HepG2 (cell line): ENCODE measurements around the gene PCBD1. TPM values are rescaled to one million over a fixed set of nuclear protein-coding genes. Genes with fewer than 3 reads are reported as not detected.

ENCODE experiments used
- ATAC-seq: fragments of 200-7000 bp; cut with Tn5 transposase; 3 replicates; pipeline ENCODE4 v1.9.1; 2020; ENCODE audit warnings: mild to moderate bottlenecking, moderate library complexity
- BruUV-seq: library from RNA; stranded (reverse); fragments of 400-500 nt; replicated peaks from 2 replicates; lab custom pipeline; 2021; lab: Mats Ljungman, UMichigan
- CTCF ChIA-PET: fragments of 300-600 bp; formaldehyde crosslinking; extraction: SDS; loops from one replicate; lab custom pipeline; 2021; ENCODE audit warnings: low total read pairs, inconsistent platforms, low intra/inter-chr PET ratio; lab: Yijun Ruan, JAX
- POLR2A ChIA-PET: fragments of 350-600 bp; sonication (Branson Sonifier 250); formaldehyde crosslinking; loops from one replicate; lab custom pipeline; 2020; ENCODE audit warnings: antibody characterized with exemption, inconsistent platforms; lab: Yijun Ruan, JAX
- DNase-seq: peaks from one replicate; pipeline ENCODE4 v3.0.0-alpha.2; 2015; ENCODE audit warnings: low spot score
- FAIRE-seq: peaks from 3 replicates; lab custom pipeline; 2011; peaks lifted over from hg19 to GRCh38; lab: Jason Lieb, UNC
- H2AFZ ChIP-seq: one replicate; pipeline ENCODE4 v1.6.1; 2011; ENCODE audit warnings: low read length, inconsistent platforms
- H3K27ac ChIP-seq: fragments of 300-600 bp; 3 replicates; pipeline ENCODE4 v1.8.0; 2011; ENCODE audit warnings: mixed run types, mild to moderate bottlenecking, mixed read lengths, low read length, inconsistent platforms; ENCODE audit not compliant: insufficient read depth; ENCODE audit errors: extremely low read length
- H3K27me3 ChIP-seq, 2 experiments: fragments of 200-600 bp in 1 of 2; 2 replicates in 1 of 2; 3 replicates in 1 of 2; pipeline versions ENCODE4 v1.6.0 to v1.8.0; 2011; ENCODE audit warnings: low read length in 2 of 2, mild to moderate bottlenecking in 2 of 2, moderate library complexity in 2 of 2, inconsistent platforms in 1 of 2; ENCODE audit not compliant: insufficient read depth in 2 of 2, control insufficient read depth in 1 of 2
- H3K36me3 ChIP-seq, 2 experiments: fragments of 200-600 bp in 1 of 2; replicated peaks in 1 of 2; 2 replicates in 1 of 2; 3 replicates in 1 of 2; pipeline versions ENCODE4 v1.5.1 to v1.8.0; 2011; ENCODE audit warnings: low read length in 2 of 2, inconsistent platforms in 1 of 2; ENCODE audit not compliant: insufficient read depth in 2 of 2, control insufficient read depth in 1 of 2
- H3K4me1 ChIP-seq: 2 replicates; pipeline ENCODE4 v1.5.1; 2012; ENCODE audit warnings: low read length, inconsistent platforms; ENCODE audit not compliant: insufficient read depth
- H3K4me2 ChIP-seq: 2 replicates; pipeline ENCODE4 v1.6.0; 2011; ENCODE audit warnings: low read depth, low read length, inconsistent platforms
- H3K4me3 ChIP-seq, 3 experiments: fragments of 200-600 bp in 1 of 3; sonication (generic), shearing (Covaris generic) in 1 of 3; replicated peaks in 1 of 3; 2 replicates each; pipeline ENCODE4 v1.5.1; 2011 to 2016; ENCODE audit warnings: low read length in 3 of 3, inconsistent platforms in 2 of 3, low read depth in 2 of 3, mild to moderate bottlenecking in 2 of 3, control low read depth in 1 of 3, mixed read lengths in 1 of 3; ENCODE audit not compliant: insufficient read depth in 1 of 3
- H3K79me2 ChIP-seq: one replicate; pipeline ENCODE4 v1.6.1; 2011; ENCODE audit warnings: low read length, inconsistent platforms; ENCODE audit not compliant: insufficient read depth
- H3K9ac ChIP-seq: 2 replicates; pipeline ENCODE4 v1.6.0; 2011; ENCODE audit warnings: mild to moderate bottlenecking, low read depth, low read length, inconsistent platforms; ENCODE audit not compliant: insufficient read depth
- H3K9me3 ChIP-seq: 2 replicates; pipeline ENCODE4 v1.5.1; 2012; ENCODE audit warnings: mild to moderate bottlenecking, low read length
- H4K20me1 ChIP-seq: 2 replicates; pipeline ENCODE4 v1.6.0; 2011; ENCODE audit warnings: inconsistent platforms, mild to moderate bottlenecking, low read length, moderate library complexity; ENCODE audit not compliant: insufficient read depth
- ARNTL ChIP-seq: sonication (generic); formaldehyde crosslinking; IDR thresholded peaks from 2 replicates; pipeline ENCODE4 v1.4.0; 2020; ENCODE audit warnings: mild to moderate bottlenecking, missing genetic modification reagents
- DPF2 ChIP-seq: sonication (generic); formaldehyde crosslinking; IDR thresholded peaks from 2 replicates; pipeline ENCODE4 v1.4.0; 2020; ENCODE audit warnings: mild to moderate bottlenecking, low read depth, missing genetic modification reagents, borderline replicate concordance
- FOXO1 ChIP-seq: sonication (generic); formaldehyde crosslinking; IDR thresholded peaks from 2 replicates; pipeline ENCODE4 v1.4.0; 2020; ENCODE audit warnings: missing genetic modification reagents
- HMGXB4 ChIP-seq, 2 experiments: sonication (generic) in 1 of 2; formaldehyde crosslinking in 1 of 2; IDR thresholded peaks; 2 replicates each; pipeline versions ENCODE4 v1.4.0 to v1.6.1; 2018 to 2020; ENCODE audit warnings: missing genetic modification reagents in 2 of 2, borderline replicate concordance in 1 of 2, low read depth in 1 of 2, mild to moderate bottlenecking in 1 of 2, missing biosample characterization in 1 of 2
- LCORL ChIP-seq, 2 experiments: fragments of 450-650 bp in 1 of 2; sonication (generic) in 1 of 2; formaldehyde crosslinking in 1 of 2; IDR thresholded peaks; 2 replicates each; pipeline versions ENCODE4 v1.5.0 to v1.6.1; 2017 to 2020; ENCODE audit warnings: antibody characterized with exemption in 1 of 2, missing genetic modification reagents in 1 of 2
- NR2F6 ChIP-seq, 2 experiments: IDR thresholded peaks; 2 replicates each; pipeline ENCODE4 v1.6.1; 2016; ENCODE audit warnings: antibody characterized with exemption in 1 of 2, mild to moderate bottlenecking in 1 of 2
- PITX1 ChIP-seq: sonication (generic); formaldehyde crosslinking; IDR thresholded peaks from 2 replicates; pipeline ENCODE4 v1.5.1; 2020; ENCODE audit warnings: mild to moderate bottlenecking, missing genetic modification reagents
- SNRNP70 ChIP-seq: fragments of 200-400 bp; formaldehyde crosslinking; IDR thresholded peaks from 2 replicates; pipeline ENCODE4 v1.6.1; 2017; ENCODE audit warnings: mild to moderate bottlenecking, low read depth, low read length, moderate library complexity
- STAG1 ChIP-seq: sonication (generic); formaldehyde crosslinking; IDR thresholded peaks from 2 replicates; pipeline ENCODE4 v1.4.0; 2020; ENCODE audit warnings: missing genetic modification reagents
- ZNF30 ChIP-seq: sonication (generic); formaldehyde crosslinking; IDR thresholded peaks from 2 replicates; pipeline ENCODE4 v1.5.0; 2020; ENCODE audit warnings: mild to moderate bottlenecking, missing genetic modification reagents
- ZNF552 ChIP-seq: sonication (generic); formaldehyde crosslinking; IDR thresholded peaks from 2 replicates; pipeline ENCODE4 v1.9.0; 2022; ENCODE audit warnings: missing genetic modification reagents, mild to moderate bottlenecking, borderline replicate concordance
- WGBS: methylation state at CpG from one replicate; pipeline ENCODE4 v1.1.6; 2017; ENCODE audit warnings: low lambda C conversion rate; 5-methylcytosine and 5-hydroxymethylcytosine counted together
- in situ Hi-C: cut with HindIII; loops from 2 replicates; pipeline ENCODE4 v1.10.0; 2017; ENCODE audit warnings: low pct_unique_long_range_greater_than_20kb; ENCODE audit not compliant: extremely low pct_ligation_motif_present
- intact Hi-C: fragments of 100-400 bp; cut with micrococcal nuclease; formaldehyde crosslinking; loops from one replicate; pipeline ENCODE4 v1.10.0; 2022; ENCODE audit not compliant: unreplicated experiment
- polyA plus RNA-seq, 8 experiments: library from polyadenylated mRNA; depleted of rRNA in 3 of 8; stranded (reverse) in 7 of 8; unstranded in 1 of 8; fragments of >200 nt; fragmentation: Illumina TruSeq in 4 of 8; extraction: Trizol in 4 of 8; gene quantifications; 2 replicates each; pipeline versions ENCODE4 v1.2.1 to v1.2.3, GENCODE V29; 2011 to 2016; ENCODE audit warnings: low read depth in 4 of 8, missing spikeins in 1 of 8, mixed read lengths in 1 of 8; ENCODE audit not compliant: insufficient read depth in 1 of 8
- total RNA-seq, 5 experiments: library from RNA; depleted of rRNA; stranded (reverse); fragments of >200 nt; fragmentation: Illumina TruSeq; extraction: Trizol; gene quantifications; 2 replicates each; pipeline ENCODE4 v1.2.3, GENCODE V29; 2016; ENCODE audit warnings: low read depth in 1 of 5
- TF ChIP-seq, protein P1 (sequence below): sonication (generic); formaldehyde crosslinking; IDR thresholded peaks from 2 replicates; pipeline ENCODE4 v1.4.0; 2020; ENCODE audit warnings: missing genetic modification reagents
- TF ChIP-seq, protein P2 (sequence below): IDR thresholded peaks from 2 replicates; pipeline ENCODE4 v1.6.1; 2016; ENCODE audit warnings: missing biosample characterization, missing genetic modification reagents, low read depth

The PCBD1 gene
- total and polyA plus RNA-seq, 2 of the 13 experiments (the other 11 are each of a cell fraction or from before 2014, with no cell fraction given), result 95.3 to 168 TPM

- ATAC-seq (no peak), FAIRE-seq (no peak), DNase-seq (no peak)
- intact Hi-C loops (no loop called here), in situ Hi-C loops (no loop called here)
- no peaks in the 10 kb centered on the region for H3K9me3 ChIP-seq
- no peaks in the 10 kb centered on the region for H3K36me3 ChIP-seq
- no peak overlapping the region for H3K27ac ChIP-seq
- no peaks in the 10 kb centered on the region for H4K20me1 ChIP-seq
- POLR2A ChIA-PET, result no interaction called here
- no peaks in the 10 kb centered on the region for H3K79me2 ChIP-seq
- 21% methylated on average over 10 of the region's 10 CpGs for WGBS
- no peaks in the 10 kb centered on the region for H3K4me1 ChIP-seq
- H3K9ac ChIP-seq, result no peak overlapping the region
- H3K27me3 ChIP-seq, result peaks cover 17 to 93% of the 10 kb centered on the region in 2 experiments; a peak in 4 of 5 replicates
- CTCF ChIA-PET, result no interaction called here
- no peak overlapping the region for H3K4me2 ChIP-seq
- no TSS peak for BruUV-seq
- H3K4me3 ChIP-seq, result no peak overlapping the region
- TF ChIP-seq PITX1 (CRISPR knock-in tag), result no peak
- TF ChIP-seq NR2F6 (IDR thresholded peaks at IDR 0.05), result no peak
- no peak for TF ChIP-seq NR2F6 (CRISPR knock-in tag; IDR thresholded peaks at IDR 0.05)
- no peak for TF ChIP-seq ARNTL (CRISPR knock-in tag)
- no peak for TF ChIP-seq FOXO1
- TF ChIP-seq STAG1 (CRISPR knock-in tag), result no peak
- no peak overlapping the region for H2AFZ ChIP-seq
Measured at GRCh38 chr10:70935631-70936030, 47.3 kb upstream of the PCBD1 start.

GRCh38 chr10:70935125-70935625, 46.8 kb upstream of the PCBD1 start:
- no peak overlapping the region for H3K9ac ChIP-seq
- no peaks in the 10 kb centered on the region for H4K20me1 ChIP-seq
- intact Hi-C loops, result no loop called here
- TF ChIP-seq SNRNP70 (no peak), ZNF30 (no peak), PITX1 (CRISPR knock-in tag) (no peak), LCORL (IDR thresholded peaks at IDR 0.05) (no peak), LCORL (CRISPR knock-in tag; IDR thresholded peaks at IDR 0.05) (no peak), DPF2 (CRISPR knock-in tag) (no peak), ZNF552 (CRISPR knock-in tag) (no peak), HMGXB4 (CRISPR knock-in tag; IDR thresholded peaks at IDR 0.05; ENCODE audit: borderline replicate concordance in 1 of 2, low read depth in 1 of 2) (no peak)
- TF ChIP-seq, protein P1, sequence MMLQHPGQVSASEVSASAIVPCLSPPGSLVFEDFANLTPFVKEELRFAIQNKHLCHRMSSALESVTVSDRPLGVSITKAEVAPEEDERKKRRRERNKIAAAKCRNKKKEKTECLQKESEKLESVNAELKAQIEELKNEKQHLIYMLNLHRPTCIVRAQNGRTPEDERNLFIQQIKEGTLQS (CRISPR knock-in tag), result no peak
- TF ChIP-seq, protein P2, sequence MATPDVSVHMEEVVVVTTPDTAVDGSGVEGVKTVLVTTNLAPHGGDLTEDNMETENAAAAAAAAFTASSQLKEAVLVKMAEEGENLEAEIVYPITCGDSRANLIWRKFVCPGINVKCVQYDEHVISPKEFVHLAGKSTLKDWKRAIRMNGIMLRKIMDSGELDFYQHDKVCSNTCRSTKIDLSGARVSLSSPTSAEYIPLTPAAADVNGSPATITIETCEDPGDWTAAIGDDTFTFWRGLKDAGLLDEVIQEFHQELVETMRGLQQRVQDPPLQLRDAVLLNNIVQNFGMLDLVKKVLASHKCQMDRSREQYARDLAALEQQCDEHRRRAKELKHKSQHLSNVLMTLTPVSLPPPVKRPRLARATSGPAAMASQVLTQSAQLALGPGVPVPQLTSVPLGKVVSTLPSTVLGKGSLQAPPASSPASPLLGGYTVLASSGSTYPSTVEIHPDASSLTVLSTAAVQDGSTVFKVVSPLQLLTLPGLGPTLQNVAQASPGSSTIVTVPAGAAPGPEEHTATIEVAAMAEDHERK, result no peak
- TF ChIP-seq, all 625 proteins: peak for 0
- Histone ChIP-seq H3K79me2 (no peaks in the 10 kb centered on the region), H3K4me2 (no peak overlapping the region), H3K27ac (no peak overlapping the region), H3K4me3 (no peak overlapping the region), H3K9me3 (no peaks in the 10 kb centered on the region), H3K4me1 (no peaks in the 10 kb centered on the region), H3K36me3 (no peaks in the 10 kb centered on the region), H2AFZ (no peak overlapping the region), H3K27me3 (peaks cover 20 to 93% of the 10 kb centered on the region in 2 experiments; a peak in 4 of 5 replicates)
- WGBS, result 38% methylated on average over 7 of the region's 11 CpGs
- no TSS peak for BruUV-seq
- POLR2A ChIA-PET, result no interaction called here
- DNase-seq (no peak), ATAC-seq (no peak), FAIRE-seq (no peak)
- in situ Hi-C loops, result no loop called here
- CTCF ChIA-PET, result no interaction called here
